ENCODE measurements around the gene GCNT4.
A peak's percentile ranks its signal among the peaks of the same experiment; 100 is the strongest.

GCNT4 gene

DNA sequence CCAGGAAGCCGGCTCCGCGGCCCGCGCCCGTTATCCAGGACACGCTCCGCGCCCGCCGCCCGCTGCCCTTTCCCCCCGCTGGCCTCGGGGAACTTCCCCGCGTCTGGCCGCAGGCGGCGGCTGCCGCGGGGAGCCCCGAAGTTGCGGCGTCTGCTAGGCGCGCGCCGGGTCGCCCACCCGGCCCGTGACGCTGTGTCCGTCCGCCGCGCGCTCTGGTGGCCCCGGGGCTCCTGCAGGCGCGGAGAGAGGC lies 621 bp upstream of the GCNT4 start:
- DNase-seq (ENCODE audit: extremely low spot score, insufficient read length, low read depth) (no peak), FAIRE-seq (no peak)

- DNase-seq (ENCODE audit: extremely low spot score, insufficient read length, low read depth) (no peak), FAIRE-seq (no peak)
These were observed 1.1 kb downstream of the GCNT4 start for GRCh38 chr5:75051217-75051751.

DNA sequence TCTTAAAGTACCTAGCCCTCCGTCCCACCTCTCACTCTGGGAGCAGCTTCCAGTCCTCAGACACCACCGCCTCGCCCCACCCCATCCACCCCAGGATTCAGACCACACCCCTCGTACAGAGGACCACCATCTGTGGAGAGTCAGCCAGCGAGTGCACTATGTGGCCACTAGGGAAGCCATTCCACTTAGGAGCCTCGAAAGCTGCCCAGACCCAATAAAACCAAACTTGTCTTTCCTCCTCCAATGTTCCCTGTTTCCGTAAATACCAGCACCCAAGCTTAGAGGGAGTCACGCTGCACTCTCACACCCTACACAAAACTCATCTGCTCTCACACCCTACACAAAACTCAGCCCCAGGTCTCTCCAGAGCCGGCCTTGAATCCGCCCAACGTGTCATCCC lies 1.9 kb downstream of the GCNT4 start:
- FAIRE-seq (no peak), DNase-seq (ENCODE audit: extremely low spot score, insufficient read length, low read depth) (no peak)

GRCh38 chr5:75049456-75050351 lies 2.7 kb downstream of the GCNT4 start:
- FAIRE-seq (peak; percentile 82), DNase-seq (ENCODE audit: extremely low spot score, insufficient read length, low read depth) (no peak)

- DNase-seq (ENCODE audit: extremely low spot score, insufficient read length, low read depth) (no peak), FAIRE-seq (peak; percentile 84)
These were observed 3.9 kb downstream of the GCNT4 start for GRCh38 chr5:75048457-75048953.

GRCh38 chr5:75047356-75047755 lies 5.0 kb downstream of the GCNT4 start:
- DNase-seq (ENCODE audit: extremely low spot score, insufficient read length, low read depth) (no peak), FAIRE-seq (no peak)

DNA sequence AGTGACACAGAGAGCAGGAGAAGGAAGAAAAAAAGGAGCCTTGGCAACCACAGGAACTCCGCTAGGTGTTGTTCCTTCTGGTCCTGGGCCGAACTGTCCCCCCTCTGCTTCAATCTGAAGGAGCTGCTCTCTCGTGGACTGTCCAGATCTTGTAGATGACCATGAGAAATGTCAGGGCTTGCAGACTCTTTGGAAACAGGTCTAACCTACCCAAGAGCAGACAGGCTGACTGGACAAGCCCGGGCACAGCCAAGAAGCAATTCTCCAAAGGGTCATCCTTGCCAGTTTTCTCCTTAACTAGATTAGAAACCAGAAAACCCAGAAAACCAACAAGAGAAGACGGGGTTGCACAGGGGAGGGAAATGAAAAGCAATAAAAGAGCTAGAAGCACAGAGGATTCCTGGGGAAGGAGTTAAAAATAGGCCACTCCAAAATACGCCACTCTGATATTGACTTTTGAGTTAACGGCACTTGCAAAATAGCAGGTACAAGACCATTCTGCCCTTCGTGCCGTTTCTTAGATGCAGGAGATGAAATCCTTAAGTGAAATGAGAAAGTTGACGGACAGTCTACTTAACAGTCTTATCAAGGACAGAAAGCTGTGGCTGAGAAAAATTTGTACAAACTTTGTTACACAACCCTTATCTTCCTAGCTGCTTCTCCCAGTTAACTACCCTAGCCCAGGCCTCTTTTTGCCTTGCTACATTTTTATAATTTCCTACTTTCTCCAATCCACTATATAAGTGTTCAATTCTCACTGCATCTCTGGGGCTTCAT lies 5.8 kb downstream of the GCNT4 start:
- DNase-seq (ENCODE audit: extremely low spot score, insufficient read length, low read depth) (no peak), FAIRE-seq (no peak)

GRCh38 chr5:75045071-75045470 lies 7.3 kb downstream of the GCNT4 start:
- FAIRE-seq: no peak
- DNase-seq (ENCODE audit: extremely low spot score, insufficient read length, low read depth): no peak

- DNase-seq (ENCODE audit: extremely low spot score, insufficient read length, low read depth): no peak
- FAIRE-seq: peak; percentile 36
These were observed 8.0 kb downstream of the GCNT4 start for GRCh38 chr5:75044406-75044805.

DNA sequence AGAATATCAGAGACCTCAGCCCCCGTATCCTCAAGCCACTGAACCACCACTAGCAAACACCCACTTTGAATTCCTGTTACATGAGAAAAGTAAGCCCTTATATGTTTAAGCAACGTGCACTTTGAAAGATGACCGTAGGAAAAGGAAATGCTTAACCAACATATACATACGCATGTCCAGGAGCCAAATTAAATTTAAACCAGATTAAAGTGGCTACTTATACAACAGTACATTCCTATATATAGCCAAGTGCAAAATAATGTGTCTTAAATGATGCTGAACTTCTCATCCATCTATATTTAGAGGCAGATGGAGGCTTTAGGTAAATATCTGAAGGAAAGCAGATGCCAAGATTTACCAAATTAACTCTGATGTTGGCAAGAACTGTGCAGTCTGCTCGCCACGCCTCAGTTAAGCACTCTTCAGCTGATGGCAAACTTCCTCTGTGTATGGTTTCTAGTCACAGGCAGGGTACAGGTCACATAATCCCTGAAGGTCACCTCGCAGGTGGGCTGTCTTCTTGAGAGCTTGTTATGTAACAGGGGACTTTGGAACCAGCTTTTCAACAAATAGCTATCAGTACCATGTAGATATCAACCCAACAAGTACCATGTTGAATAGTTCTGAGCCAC lies 8.6 kb downstream of the GCNT4 start:
- FAIRE-seq (no peak), DNase-seq (ENCODE audit: extremely low spot score, insufficient read length, low read depth) (no peak)

DNA sequence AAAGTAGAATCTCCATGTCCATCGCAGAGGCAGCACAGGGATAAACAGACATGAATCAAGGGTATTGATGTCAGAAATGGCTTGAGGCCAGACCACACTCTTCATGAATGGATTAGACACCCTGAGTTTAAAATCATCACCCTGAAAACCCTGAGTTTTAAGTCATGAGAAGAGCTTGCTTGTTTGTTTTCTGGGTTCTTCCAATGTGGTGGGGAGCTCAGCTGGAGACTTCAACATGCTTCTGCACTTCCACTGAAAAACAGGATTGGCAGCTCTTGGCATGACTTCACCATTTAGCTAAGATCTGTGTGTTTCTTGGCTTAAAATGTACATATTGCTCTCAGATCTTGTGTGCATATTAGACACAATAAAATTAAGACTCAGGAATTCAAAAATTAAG lies 9.8 kb downstream of the GCNT4 start:
- DNase-seq (ENCODE audit: extremely low spot score, insufficient read length, low read depth) (no peak), FAIRE-seq (no peak)

DNA sequence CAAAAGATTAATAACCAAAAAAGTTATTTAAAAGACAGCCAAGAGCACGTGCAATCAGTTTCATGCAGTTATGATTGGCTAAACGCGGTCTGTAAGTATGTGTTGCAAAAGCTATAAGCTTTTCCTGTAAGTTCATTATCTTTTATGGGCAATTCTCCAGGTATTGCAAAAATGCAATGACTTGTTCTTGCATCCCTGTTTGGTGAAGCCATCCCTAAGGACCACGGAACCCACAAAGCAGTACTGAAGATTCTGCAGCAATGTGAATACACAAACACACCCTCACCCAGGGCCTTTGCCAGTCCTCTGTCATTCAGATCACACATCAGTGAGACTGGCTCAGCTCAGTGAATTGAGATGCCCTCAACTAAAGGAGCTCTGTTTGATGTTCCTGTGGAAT lies 11.4 kb downstream of the GCNT4 start:
- FAIRE-seq: no peak
- DNase-seq (ENCODE audit: extremely low spot score, insufficient read length, low read depth): no peak

- DNase-seq (ENCODE audit: extremely low spot score, insufficient read length, low read depth) (no peak), FAIRE-seq (no peak)
These were observed 15.3 kb downstream of the GCNT4 start for GRCh38 chr5:75037106-75037505.

- DNase-seq (ENCODE audit: extremely low spot score, insufficient read length, low read depth) (no peak), FAIRE-seq (no peak)
These were observed 18.1 kb downstream of the GCNT4 start for GRCh38 chr5:75034137-75034739.

DNA sequence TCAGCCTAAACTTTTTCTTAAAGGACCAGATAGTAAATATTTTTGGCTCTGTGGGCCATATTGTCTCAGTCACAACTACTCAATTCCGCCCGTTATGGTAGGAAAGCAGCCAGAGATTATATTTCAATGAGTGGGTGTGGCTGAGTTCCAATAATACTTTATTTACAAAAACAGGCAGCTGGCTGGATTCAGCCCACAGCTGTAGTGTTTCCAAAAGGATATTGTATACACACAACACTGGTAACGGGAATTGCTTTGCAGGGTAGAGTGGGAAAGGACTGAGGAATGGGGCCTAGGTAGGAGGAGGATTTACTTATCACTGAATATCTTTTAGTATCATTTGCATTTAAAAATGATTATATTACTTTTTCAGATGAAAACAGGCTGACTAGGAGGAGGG lies 21.0 kb downstream of the GCNT4 start:
- DNase-seq (ENCODE audit: extremely low spot score, insufficient read length, low read depth) (no peak), FAIRE-seq (no peak)

GRCh38 chr5:75028090-75028489 lies 24.3 kb downstream of the GCNT4 start:
- FAIRE-seq (no peak), DNase-seq (ENCODE audit: extremely low spot score, insufficient read length, low read depth) (no peak)

- no peak for DNase-seq (ENCODE audit: extremely low spot score, insufficient read length, low read depth)
- peak; percentile 12 for FAIRE-seq
These were observed 28.8 kb downstream of the GCNT4 start for GRCh38 chr5:75023368-75024159.

DNA sequence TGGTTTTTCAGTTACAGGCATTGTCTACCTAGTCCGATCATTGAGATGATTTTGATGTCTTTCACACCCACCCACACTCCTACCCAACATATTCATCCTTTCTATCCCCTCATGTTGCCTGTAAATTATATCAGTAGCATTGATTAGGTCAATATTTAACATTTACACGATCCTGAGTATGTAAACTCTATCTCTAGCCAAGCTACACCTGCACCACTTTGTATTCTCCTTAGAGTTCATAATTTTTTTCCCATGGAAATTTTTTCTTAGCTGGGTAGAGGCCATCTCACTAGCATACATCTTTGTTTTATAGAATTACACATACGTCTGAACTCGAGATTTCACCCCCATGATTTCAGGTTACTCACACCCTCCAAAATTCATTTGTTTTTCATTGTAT lies 30.6 kb downstream of the GCNT4 start:
- no peak for FAIRE-seq
- no peak for DNase-seq (ENCODE audit: extremely low spot score, insufficient read length, low read depth)

DNA sequence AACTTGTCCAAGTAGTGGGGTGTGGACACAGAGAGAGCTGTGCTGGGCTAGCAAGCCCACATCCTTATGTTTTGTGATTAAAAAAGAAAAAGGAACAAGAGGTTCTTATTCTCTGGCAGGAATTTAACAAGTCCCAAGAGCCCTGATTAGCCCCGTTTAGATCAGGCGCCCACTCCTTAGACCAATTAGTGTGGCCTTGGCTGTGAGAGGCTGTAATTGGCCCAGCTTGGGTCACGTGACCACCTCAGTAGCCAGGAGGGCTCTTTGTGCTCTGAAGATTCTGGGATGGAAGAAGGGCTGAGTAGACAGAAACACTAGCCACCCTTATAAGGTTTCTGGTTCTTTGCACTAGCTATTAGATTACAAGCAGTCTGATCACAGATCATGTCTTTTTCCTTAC lies 31.1 kb downstream of the GCNT4 start:
- no peak for FAIRE-seq

More for the DNA sequence above, 31.1 kb downstream of the GCNT4 start:
- DNase-seq (ENCODE audit: extremely low spot score, insufficient read length, low read depth): no peak
